HS-27A (cell line): ENCODE data around the gene FAM120B.

Experiments
- DNase-seq: peaks from one replicate; pipeline ENCODE4 v3.0.0-alpha.2; 2012; ENCODE audit warnings: low read depth, missing footprints

FAM120B gene

DNA sequence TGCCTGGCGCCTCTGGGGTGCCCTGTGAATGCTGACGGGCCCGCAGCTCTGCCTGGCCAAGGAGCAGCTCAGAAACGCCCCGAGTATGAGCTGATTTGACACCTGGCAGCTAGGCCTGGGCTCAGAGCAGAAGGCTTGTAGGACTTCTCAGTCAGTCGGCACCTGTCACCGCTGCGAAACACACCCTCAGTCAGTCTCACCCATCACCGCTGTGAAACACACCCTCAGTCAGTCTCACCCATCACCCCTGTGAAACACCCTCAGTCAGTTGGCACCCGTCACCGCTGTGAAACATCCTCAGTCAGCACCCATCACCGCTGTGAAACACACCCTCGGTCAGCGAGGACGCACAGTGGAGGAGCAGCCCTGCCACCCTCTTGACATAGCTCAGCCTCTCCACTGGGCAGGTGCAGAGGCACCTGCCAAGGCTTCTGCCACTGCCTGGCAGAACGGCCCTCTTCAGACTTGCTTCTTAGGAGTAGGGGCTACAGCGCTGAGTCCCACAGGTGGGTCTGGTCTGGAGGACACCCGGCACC, 137.6 kb downstream of the FAM120B start:
- no peak for DNase-seq

DNA sequence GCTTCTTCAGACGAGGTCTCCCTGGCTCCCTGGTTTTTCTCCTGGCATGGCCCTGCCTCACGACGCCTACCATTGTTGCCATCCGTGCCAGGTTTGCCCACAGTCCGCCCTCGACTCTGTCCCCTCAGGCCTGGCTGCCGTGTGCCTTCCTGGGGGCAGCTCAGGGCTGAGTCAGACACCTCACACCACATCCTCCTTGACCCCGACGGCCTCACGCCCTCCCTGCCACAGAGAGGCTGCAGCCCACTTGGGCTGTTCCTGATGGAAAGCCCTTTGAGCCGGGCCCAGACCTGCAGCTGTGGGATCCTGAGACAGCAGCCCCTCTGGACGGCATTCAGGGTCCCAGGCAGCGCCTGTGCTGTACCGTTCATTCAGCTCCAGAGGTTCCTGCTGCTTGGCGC, 138.3 kb downstream of the FAM120B start:
- no peak for DNase-seq

DNA sequence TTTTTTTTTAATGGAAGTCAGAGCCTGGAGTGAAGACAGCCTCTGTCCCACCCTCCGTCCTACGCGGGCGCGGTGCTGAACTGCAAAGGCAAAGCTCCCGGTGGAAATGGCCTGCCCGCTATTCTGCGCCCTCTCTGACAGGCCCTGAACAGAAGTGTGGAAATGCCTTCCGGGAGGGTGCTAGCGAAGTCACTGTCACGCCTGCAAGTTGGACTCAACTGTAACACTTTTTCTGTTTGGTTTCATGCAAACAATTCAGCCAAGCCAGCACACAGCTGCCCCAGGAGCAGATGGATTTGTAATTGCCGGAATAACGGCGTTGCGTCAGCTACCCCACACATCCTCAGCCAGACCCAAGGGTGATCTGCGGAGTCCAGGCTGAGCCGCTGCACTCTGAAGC, 138.9 kb downstream of the FAM120B start:
- no peak for DNase-seq

DNA sequence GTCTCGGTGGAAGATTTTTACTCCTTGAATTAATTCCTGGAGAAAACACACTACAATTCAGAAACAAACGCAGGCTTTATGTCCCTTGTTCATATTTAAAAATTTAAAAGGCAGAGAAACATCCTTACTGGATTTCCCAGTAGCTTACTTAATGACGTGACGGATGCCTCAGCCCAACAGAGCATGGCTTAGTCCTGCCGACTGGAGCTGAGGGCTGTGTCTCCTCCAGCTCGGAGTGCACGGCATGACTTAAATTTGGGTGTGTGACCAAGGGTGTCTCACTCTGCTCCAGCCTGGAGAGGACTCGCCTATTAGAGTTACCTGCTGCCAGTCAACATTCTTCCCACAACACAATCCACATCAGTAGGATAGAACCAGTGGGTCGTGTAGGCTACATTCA, 139.4 kb downstream of the FAM120B start:
- no peak for DNase-seq

DNA sequence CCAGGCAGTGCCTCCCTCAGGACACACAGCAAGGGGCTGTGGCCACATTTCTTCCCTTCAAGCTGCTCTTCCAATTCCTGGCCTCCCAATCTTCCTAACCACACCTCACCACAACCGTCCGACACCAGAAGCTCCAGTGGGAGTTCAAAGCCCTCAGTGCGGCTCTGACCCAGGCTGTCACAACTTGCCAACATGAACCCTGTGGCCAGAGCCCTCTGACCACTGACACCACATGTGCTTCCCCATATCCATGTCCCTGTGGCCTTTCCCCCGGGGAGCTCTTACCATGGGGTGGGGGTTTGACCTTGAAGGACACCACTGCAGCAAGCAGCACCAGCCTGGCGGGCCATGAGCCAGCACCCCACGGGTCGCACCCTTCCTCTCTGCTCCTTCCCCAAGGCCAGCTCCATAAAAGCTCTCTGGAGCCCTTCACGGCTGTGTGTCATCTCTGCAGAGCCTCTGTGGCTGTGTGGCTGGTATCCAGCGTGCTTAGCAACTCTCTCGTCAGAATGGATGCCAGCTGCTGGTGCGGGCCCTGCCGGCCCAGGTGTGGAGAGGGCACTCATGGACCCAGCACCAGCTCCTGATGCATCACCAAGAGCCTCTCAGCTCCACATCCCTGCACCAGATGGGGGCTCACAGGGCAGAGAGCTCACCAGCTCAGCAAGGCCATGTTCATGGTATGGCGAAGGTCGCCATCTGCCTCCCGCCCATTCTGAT, 140.4 kb downstream of the FAM120B start:
- no peak for DNase-seq

DNA sequence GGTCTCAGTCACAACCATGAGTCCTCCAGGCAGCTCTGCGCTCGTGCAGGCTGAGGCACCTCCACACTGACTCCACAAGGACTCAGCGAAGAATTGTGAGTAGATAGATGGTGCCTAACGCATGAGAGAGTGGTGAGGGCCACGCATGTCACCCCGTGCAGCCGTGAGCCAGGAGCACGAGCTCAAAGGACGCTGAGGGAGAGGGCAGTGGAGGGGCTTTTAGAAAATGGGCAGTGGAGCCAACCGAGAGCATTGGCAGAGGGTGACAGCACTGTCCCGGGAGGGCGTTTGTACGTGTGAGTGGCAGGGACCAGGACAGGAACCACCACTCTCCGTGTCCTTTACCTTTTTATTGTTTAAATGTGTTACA, 141.0 kb downstream of the FAM120B start:
- DNase-seq: no peak

DNA sequence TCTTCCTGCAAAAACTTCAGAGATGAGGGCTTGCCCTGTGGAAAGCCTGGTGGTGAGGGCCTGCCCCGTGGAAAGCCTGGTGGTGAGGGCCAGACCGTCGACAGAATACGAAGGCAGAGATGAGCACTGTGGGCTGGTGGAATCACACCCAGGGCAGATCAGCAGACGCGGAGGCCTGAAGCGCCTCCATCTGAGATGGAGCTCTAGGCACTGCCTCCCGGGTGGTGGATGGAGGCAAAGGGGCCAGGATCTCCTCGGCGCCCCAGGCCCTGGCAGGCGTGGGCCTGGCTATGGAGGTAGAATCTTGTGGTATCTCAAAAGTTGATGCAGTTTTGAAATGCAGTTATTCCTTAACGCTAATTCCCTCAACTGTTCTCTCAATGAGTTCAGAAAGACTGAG, 141.8 kb downstream of the FAM120B start:
- DNase-seq: no peak

DNA sequence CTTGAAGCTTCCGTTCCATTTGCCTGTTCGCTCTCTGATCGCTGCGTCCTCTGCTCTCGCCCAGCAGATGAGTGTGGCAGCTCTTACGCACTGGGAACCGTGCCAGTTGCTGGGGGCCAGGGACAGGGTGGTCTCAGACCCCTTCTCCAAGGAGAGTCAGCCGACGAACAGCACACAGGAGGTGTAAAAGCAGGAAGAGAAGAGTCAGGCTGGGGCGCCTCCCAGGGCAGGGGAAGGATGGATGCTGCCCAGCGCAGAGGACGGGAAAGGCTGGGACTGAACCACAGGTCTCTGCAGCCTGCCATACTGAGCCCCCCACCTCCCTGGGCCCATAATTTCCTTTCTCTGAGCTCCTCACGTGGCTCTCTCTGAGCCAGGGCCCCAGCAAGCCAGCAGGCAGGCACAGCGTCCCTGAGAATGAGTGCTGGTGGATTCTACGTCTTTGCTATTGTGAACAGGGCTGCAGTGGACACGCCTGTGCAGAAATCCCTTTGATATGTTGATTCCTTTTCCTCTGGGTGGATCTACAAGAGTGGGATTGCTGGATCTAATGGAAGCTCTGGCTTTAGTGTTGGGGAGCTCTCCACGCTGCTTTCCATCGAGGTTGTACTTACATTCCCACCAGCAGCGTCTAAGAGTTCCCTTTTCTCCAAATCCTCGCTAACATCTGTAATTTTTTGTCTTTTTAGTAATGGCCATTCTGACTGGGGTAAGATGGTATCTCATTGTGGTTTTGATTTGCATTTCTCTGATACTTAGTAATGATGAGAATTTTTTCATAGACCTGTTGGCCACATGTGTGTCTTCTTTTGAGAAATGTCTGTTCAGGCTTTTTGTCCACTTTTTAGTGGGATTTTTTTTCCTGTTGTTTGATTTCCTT, 142.4 kb downstream of the FAM120B start:
- DNase-seq: no peak

DNA sequence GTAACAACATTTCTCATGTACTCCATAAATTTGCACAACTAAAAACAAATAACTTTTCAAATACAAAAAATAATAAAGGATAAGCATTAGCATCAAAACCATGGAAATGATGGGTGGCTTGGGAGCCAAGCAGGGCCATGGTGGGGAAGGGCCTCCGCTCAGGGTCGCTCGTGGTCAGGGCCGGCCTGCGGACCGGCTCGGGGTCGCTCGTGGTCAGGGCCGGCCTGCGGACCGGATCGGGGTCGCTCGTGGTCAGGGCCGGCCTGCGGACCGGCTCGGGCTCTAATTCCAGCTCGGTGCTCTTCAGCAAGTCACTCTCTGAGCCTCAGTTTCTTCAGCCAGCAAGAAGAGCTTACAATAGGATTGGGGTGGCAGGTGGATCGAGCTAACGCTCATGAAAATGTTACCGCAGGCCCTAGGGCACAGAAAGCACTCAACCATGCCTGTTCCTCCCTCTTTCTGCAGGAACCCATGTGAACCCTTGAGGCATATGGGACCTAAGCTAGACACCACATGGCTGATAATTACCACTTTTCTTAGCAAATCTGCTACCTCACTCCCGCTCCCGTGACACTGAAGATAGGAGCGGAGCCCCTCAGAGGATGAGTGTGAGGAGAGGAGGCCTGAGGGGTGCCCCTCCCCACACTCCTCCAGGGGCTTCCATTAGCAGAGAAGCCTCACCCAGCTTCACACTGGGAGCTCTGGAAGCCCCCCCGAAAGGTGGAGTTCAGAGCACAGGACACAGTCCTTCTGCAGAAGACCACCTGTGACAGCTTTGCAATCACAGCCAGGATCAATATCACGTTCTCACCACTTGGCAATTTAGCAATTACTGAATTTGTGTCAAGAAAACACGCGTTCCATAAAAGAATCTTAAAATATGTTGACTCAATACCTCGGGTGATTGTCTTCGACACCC, 143.5 kb downstream of the FAM120B start:
- DNase-seq: no peak

DNA sequence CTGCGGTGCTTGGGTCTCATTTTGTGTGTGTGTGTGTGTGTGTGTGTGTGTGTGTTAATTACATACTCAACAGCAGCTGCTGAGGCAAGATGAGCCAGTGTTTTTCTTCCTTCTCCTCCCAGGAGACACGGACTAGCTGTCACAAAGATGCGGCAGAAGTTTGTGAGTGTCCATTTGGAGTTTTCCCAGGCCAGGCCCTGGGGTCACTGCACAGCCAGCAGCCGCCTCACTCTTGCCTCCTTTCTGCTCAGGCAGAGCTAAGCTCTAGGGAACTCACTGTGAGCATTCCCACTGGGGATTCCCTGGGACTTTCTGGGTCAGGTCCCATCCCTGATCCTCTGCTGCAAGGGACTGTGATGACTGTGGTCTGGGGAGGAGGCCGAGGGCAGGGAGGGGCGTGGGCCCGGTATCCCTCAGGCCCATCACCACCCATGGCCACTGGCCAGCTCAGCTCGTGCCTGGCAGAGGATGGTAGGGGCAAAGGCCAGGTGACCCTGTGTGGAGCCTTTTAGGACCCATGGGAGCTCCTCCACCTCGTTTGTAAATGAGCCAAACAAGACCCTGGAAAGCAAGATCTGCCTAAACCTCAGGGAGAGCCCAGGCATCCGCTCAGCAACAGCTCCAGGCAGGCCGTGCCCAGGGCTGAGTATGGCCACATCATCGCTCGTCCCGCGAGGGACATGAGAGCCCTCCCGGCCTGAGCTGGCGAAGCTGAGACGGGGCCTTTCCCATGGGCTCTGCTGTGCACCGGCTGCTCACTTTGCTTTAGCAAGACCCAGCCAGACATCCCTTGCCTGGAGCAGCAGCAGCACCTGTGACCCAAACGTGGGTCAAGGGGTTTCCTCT, 144.6 kb downstream of the FAM120B start:
- DNase-seq: no peak

DNA sequence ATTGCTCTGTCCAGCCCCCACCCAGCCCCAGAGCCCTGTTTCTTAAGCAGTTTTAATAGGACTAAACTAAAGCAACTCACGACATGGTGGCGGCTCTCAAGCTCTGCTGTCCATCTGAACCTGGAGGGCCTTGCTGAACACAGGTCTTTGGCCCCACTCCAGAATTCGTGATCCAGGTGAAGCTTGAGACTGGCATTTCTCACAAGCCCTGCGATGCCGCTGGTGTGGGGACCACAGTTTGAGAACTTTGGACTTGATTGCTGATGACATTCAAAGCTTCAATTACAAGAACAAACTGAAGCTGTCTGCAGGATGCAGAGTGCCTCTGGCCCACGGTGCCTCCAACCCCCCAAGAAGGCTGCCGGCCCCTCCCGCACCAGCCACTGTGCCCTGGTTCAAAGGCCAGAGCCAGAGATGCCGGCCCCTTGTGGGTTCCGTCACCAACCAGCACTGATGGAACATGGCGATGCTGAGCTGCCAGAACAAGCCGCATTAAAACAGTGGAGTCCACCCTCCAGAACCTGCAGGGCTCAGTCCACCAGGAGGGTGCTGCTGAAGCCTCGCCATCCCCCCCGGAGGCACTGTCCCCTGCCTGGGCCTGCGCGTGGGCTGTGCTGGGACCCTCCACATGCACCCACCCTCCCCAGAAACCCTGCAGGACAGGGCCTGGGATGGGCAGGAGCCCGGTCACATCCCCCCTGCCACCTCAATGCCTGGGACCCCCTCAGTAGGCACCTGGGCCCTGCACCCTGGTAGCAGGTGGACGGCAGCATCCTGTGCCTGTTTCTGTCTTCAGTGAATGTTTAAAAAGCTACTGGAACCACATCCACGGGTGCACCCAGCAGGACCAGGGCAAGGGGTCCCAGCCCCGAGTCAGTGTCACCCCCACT, 145.4 kb downstream of the FAM120B start:
- DNase-seq: no peak

DNA sequence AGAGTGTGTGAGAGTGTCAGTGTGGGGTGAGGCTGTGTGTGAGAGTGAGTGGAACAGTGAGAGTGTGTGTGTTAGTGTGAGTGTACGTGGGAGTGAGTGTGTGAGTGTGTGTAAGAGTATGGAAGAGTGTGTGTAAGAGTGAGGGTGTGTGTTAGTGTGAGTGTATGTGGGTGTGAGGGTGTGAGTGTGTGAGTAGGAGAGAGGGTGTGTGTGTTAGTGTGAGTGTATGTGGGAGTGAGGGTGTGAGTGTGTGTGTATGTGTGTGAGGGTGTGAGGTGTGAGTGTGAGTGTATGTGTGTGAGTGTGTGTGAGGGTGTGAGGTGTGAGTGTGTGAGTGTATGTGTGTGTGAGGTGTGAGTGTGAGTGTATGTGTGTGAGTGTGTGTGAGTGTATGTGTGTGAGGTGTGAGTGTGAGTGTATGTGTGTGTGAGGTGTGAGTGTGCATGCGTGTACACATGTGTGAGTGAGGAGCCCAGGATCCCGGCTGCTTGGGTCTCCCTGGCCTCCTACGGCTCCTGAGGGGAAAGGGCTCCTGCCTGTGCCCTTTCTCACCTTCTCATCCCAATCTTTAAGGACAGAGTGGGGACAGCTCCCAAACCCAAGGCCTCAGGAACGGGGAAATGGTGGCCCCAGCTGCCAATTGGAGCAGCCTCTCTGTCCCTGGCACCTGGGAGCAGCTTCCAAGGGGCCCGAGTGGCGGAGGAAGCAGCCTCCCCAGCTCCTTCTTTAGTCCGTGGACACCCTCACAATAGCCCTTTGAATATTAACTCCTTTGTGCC, 146.4 kb downstream of the FAM120B start:
- DNase-seq: no peak

DNA sequence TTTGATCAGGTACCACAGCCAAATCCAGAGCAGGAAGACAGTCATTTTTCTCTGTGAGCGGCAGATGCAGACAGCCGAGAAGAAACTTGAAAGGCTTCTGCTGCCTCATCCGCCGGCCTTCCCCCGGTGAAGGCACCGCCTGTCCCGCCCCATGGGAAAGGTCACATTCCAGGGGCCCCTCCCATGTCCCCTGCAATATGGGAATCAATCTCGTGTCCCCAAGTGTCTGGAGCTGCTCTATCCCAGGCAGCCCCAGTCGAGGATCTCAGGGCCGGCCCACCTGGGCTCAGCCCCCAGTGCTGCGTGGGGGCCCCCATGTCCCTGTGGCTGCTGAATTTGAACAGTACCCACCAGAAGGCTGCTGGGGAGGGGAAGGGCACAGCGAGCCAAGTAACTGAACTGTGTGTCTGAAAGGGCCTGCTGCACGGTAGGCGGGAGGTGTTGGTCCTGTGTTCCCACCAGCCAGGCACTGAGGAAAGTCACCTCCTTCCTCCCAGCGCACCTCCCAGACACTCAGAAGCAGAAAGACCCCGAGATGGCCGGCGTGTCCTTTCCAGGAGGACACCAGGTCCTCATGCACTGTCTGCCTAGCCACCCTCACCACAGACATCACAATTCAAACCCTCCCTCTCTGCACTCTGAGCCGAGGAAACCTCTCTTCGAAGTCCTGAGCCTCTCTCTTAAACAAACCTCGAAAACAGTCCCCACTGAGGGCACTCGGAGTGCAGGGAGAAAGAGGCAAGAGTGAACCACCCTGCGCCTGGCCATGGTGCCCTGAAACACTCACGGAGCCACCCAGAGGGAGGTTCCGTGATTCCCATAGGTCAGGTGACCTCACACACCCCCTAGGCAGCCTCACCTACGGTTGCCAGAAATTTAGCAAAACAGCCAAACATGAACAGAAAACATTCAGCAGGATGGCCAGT, 147.3 kb downstream of the FAM120B start:
- DNase-seq: no peak

DNA sequence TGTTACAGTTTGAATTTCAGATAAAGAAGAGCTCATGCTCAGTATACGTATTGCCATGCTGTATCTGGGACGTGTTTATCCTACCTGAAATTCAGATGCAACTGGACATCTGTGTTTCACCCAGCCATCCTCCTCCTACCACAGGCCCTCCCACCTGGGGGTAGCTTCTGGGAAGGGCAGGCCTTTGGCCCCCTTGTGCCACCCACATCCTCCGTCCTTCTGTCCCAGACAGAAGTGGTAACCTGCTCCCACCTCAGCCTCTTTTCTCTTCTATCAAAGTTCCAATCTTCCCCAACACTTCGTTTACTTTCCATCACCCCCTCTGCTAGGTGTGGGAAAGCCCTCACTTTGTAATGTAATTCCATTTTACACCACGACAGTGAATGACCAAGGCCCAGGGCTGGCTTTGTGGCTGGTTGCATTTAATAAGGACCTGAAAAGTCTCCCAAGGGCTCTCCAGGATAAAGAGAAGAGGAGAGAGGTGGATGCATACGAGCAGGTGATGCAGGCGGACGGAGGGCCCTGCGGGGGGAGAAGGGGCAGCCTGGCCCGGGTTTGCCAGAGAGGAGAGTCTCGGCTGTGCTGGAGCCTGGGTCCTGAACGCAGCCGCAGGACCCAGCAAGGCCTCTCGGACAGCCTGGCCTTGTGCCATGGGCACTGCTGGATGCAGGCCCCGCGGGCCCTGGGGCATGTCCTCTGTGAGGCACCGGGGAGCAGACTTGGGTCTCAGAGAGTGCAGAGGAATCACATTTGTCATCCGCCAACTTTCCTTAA, 148.1 kb downstream of the FAM120B start:
- no peak for DNase-seq

DNA sequence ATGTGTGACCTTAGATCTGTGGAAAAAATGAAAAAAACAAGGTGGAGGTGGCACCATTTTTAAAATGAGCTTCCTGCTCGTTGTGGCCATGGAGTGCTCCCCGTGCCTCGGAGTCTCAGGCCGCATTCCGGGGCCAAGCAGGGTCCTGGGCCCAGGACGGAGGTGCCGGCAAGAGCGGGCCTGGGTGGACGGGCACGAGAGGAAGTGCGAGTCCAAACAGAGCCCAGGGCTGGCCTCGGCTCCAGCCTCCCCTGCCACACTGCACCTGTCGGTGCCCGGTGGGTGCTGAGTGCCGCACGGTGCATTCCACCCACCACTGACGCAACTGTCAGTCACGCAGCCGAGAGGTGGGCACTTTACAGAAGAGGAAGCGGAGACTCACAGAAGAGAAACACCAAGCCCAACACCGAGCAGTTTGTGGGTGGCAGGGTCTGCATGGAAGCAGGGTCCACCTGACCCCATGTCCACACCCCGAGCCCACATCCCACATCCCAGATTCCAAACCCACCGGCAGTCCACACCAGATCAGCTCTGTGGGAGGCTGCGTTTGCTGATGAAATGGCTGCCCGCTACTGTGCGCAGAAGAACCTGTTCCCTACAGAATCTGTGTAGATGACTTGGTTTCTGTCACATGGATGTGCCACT, 148.9 kb downstream of the FAM120B start:
- no peak for DNase-seq

DNA sequence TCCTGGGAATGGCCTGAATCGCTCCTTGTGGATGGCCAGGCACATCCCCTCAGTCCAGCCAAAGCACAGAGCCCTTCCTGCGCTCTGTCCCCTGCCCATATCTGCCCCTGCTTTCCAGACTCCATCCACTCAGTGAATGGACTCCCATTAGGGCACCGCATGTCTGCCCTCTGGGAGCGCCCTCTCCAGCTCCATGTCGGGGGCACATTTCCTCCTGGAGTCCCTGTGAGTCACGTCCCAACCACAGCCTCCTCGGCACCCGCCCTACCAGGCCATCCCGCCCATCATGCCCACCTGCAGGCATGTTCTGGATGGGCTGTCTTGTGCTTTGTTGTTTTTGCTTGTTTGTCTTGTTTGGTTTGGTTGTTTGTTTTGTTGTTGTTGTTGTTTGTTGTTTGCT, 149.8 kb downstream of the FAM120B start:
- DNase-seq: no peak
